ENCODE measurements around the gene C1orf115.

DNA sequence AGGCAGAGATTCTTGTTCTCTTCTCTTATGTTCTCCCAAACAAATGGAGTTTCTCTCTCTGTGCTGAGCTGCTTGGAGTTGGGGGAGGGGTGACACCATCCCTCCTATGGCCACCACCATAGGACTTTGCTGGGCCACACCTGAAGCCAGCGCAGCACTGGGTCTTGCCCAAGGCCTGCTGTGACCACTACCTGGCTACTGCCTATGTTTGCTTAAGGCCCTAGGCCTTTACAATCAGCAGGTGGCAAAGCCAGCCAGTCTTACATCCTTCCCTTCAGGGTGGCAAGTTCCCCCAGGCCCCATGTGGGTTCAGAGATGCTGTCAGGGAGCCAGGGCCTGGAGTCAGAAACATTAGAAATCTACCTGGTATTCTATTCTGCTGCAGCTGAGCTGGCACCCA is 51.7 kb downstream of the C1orf115 start:
- TF ChIP-seq CTCF (IDR thresholded peaks at IDR 0.05 in 4 of 5, conservative IDR thresholded peaks at IDR 0.05 in 1 of 5), result no peak
- TF ChIP-seq POLR2A (IDR thresholded peaks at IDR 0.05), result no peak

All from gastrocnemius medialis (tissue), 4 donors.